Subcutaneous abdominal adipose tissue (tissue), 5 donors: ENCODE results near the gene CBX6.

Experiments used
- H3K27ac ChIP-seq: one replicate; pipeline ENCODE4 v1.7.0; 2013; ENCODE audit warnings: low read depth, mild to moderate bottlenecking, inconsistent platforms, low read length, moderate library complexity
- H3K27me3 ChIP-seq, 5 donors: one replicate each; pipeline ENCODE4 v1.7.0; 2013; ENCODE audit warnings: low read length in 5 of 5, inconsistent platforms in 1 of 5; ENCODE audit not compliant: control insufficient read depth in 5 of 5, insufficient read depth in 4 of 5
- H3K36me3 ChIP-seq, 5 donors: one replicate each; pipeline ENCODE4 v1.7.0; 2013; ENCODE audit warnings: low read length in 5 of 5; ENCODE audit not compliant: control insufficient read depth in 5 of 5, insufficient read depth in 5 of 5
- H3K4me1 ChIP-seq, 5 donors: one replicate each; pipeline ENCODE4 v1.7.0; 2013; ENCODE audit warnings: low read length in 5 of 5, mild to moderate bottlenecking in 3 of 5, moderate library complexity in 1 of 5; ENCODE audit not compliant: control insufficient read depth in 5 of 5, insufficient read depth in 5 of 5
- H3K4me3 ChIP-seq, 5 donors: one replicate each; pipeline ENCODE4 v1.7.0; 2013; ENCODE audit warnings: low read length in 5 of 5, low read depth in 1 of 5
- H3K9ac ChIP-seq, 5 donors: one replicate each; pipeline ENCODE4 v1.7.0; 2013; ENCODE audit warnings: low read length in 5 of 5, mild to moderate bottlenecking in 4 of 5, moderate library complexity in 3 of 5
- H3K9me3 ChIP-seq, 5 donors: one replicate each; pipeline ENCODE4 v1.7.0; 2013; ENCODE audit warnings: low read length in 5 of 5; ENCODE audit not compliant: control insufficient read depth in 5 of 5
- donor health status: healthy.
- donor health status: healthy.
- donor health status: healthy.
- donor health status: healthy.
- donor health status: healthy.

CBX6 gene

DNA sequence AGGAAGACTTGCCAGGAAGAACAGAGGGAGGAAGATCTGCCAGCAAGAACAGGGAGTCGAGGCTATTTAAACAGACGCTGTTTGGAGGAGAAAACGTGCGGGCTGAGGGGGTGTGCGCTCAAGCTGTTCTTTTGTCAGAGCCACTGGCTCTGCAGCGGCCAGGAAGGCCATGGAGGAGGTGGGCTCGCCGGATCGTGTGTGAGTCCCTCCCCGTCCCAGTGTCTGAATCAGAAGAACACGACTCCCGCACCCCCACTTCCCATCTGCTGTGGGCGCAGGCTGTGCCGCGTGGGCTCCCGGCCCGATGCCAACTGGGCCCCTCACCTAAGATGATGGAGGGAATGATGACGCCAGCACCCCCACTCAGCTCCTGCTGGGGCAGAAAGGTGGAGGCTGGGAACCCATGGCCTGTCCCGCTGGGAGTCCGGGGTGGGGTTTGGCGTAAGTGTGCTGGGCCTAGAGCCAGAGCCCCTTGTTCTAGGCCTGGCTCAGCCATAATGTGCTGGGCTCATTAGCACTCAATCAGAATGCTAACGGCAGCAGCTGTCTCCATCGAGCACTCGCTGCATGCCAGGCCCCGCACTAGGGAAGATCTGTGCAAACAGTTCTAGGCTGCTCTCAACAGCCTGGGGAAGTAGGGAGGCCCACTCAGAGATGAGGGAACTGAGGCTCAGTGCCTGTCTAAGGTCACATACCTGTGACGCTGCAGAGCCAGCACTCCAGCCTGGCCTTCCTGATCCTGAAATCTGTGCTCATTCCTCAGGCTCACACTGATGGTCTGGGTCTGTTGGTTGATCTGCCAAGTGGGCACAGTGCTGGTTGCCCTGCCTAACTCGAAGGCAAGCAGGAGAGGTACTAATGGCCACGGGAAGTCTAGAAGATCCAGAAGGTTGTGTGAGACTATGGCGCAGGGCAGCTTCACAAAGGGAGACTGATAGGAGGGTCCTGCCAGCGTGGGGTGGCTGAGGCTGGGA is 39.7 kb downstream of the CBX6 start:
- Histone ChIP-seq H3K27ac (no peak overlapping the region), H3K9me3 (peaks cover 0 to 4% (median 0%) of the 10 kb centered on the region in 5 donors), H3K4me3 (no peak overlapping the region), H3K4me1 (no peaks in the 10 kb centered on the region), H3K36me3 (no peaks in the 10 kb centered on the region), H3K9ac (no peak overlapping the region), H3K27me3 (peaks cover 9 to 23% (median 18%) of the 10 kb centered on the region in 5 donors)

DNA sequence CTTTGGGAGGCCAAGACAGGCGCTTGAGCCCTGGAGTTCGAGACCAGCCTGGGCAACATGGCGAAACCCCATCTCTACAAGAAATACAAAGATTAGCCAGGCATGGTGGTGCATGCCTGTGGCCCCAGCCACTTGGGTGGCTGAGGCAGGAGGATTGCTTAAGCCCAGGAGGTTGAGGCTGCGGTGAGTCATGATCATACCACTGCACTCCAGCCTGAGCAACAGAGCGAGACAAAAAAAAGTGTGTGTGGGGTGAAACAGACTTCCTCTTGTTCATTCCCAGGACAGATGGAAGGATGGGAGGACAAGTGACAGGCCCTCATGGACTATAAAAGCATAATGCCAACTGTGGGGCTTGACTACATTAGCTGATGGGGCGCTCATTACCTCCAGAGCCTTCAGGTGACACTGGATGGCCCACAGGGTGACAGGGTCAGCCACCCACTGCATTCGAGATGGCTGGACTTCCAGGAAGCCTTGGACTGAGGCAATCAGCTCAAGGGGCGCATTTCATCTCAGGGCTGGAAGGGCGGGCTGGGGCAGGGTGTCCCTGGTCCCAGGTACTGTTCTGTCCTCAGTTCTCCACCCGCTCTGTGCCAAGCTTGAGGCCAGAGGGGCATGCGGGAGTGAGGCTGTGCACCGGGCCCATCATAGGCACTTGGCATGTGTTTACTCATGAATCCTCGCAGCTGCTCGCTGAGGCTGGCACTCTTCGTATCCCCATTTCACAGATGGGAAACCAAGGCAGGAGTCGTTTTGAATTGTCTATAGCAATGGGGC is 40.7 kb downstream of the CBX6 start:
- Histone ChIP-seq H3K4me1 (no peaks in the 10 kb centered on the region), H3K9me3 (peaks cover 0 to 4% (median 0%) of the 10 kb centered on the region in 5 donors), H3K27ac (no peak overlapping the region), H3K36me3 (no peaks in the 10 kb centered on the region), H3K27me3 (peaks cover 9 to 18% (median 15%) of the 10 kb centered on the region in 5 donors), H3K4me3 (no peak overlapping the region), H3K9ac (no peak overlapping the region)

DNA sequence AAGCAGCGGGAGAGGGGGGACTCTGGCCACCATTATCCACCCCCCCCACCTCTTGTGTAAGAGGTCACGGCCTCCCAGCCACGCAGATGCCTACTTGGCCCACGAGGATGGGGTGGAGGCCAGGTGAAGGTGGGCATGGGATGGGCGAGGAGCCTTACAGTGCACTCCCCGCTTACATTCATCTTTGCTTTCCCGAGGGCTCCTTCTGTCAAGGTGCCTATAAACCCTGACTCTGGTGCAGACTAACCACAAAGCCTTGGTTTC is 41.2 kb downstream of the CBX6 start:
- H3K27me3 ChIP-seq = peaks cover 5 to 15% (median 14%) of the 10 kb centered on the region in 5 donors
- H3K36me3 ChIP-seq = no peaks in the 10 kb centered on the region
- no peaks in the 10 kb centered on the region for H3K4me1 ChIP-seq
- no peak overlapping the region for H3K4me3 ChIP-seq
- no peak overlapping the region for H3K27ac ChIP-seq
- peaks cover 0 to 4% (median 0%) of the 10 kb centered on the region in 5 donors for H3K9me3 ChIP-seq
- H3K9ac ChIP-seq = no peak overlapping the region

DNA sequence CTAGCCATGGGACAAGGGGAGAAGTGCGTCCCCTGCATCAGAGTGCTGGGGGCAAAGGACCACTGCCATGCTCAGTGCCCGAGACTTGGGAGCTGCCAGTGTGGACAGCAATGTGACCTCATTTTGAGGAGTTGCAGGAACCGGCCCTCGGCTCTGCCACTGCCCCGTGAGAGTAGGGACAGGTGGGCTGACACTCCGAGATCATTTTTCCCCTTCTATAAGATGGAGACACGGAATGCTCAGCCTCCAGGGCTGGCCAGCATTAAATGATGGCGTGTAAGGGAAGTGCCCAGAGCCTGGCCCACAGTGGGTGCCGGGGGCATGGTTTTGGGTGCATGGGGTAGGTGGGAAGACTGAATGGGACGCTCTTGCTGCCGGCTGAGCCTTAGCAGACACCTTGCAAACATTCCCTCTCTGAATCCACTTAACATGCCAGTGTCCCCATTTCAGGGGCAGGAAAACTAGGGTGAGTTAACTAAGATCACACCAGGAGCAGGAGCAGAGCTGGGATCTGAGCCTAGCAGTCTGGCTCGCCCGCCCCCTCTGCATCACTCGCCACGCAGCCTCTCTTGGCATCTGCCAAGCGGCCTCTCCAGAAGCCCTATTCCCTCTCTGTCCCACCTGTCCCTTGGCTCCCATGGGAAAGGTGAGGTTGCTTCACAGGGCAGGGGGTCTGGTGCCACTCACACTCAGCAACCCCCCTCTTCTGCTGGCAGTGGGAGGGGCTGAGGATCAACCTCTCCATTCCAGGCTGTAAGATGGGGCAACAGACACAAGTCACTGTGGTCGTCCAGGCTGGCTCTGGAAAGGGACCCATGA is 41.8 kb downstream of the CBX6 start:
- Histone ChIP-seq H3K36me3 (no peaks in the 10 kb centered on the region), H3K9ac (no peak overlapping the region), H3K27me3 (peaks cover 0 to 13% (median 12%) of the 10 kb centered on the region in 5 donors), H3K9me3 (peaks cover 0 to 4% (median 0%) of the 10 kb centered on the region in 5 donors), H3K27ac (no peak overlapping the region), H3K4me1 (no peaks in the 10 kb centered on the region), H3K4me3 (no peak overlapping the region)

DNA sequence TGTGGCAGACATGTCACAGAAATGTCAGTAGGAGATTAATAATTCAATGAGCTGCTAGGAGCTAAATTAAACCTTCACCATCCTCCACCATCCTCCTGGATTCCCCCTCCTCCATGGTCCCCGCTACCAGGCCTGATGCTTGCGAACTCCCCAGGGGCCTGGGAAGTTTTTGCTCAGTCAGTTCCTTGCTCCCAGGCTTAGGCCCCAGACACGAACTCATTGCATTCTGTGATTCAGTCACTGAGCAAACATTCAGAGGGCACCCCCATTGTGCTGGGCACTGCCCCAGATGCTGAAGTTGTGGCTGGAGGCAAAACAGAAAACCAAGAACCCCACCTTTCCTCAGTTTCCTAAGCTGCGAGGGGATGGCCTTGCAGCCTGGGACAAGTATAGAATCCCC is 42.5 kb downstream of the CBX6 start:
- Histone ChIP-seq H3K36me3 (no peaks in the 10 kb centered on the region), H3K4me3 (no peak overlapping the region), H3K9ac (no peak overlapping the region), H3K9me3 (peaks cover 0 to 4% (median 0%) of the 10 kb centered on the region in 5 donors), H3K27ac (no peak overlapping the region), H3K27me3 (peaks cover 0 to 11% (median 6%) of the 10 kb centered on the region in 5 donors), H3K4me1 (no peaks in the 10 kb centered on the region)

DNA sequence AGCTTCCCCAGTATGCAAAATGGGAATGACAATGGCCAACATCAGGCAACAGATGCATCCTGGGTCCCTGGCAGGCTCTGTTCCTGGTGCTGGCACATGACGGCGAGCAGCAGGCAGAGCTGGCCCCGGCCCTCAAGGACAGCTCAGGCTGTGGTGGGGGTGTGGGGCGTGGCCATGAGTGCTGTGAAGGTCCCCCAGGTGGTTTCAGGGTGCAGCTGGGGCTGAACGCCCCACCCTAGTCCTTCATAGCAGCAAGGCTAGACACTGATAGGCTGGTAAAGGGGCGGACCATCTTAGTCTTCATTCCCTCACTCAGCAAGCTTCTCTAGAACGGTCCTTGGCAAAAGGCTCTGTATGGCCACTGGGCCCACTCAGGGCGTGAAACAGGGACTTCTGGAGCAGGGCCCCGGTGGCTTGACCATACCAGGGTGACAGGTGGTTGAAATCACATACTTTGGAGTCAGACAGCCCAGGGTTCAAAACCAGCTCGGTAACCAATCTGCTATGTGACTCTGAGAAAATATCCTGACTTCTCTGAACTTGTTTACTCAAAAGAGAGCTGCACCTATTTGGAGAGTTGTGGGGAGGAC is 43.3 kb downstream of the CBX6 start:
- Histone ChIP-seq H3K9ac (no peak overlapping the region), H3K27ac (no peak overlapping the region), H3K4me3 (no peak overlapping the region), H3K9me3 (peaks cover 0 to 4% (median 0%) of the 10 kb centered on the region in 5 donors), H3K4me1 (no peaks in the 10 kb centered on the region), H3K27me3 (peaks cover 0 to 9% (median 6%) of the 10 kb centered on the region in 5 donors), H3K36me3 (no peaks in the 10 kb centered on the region)

DNA sequence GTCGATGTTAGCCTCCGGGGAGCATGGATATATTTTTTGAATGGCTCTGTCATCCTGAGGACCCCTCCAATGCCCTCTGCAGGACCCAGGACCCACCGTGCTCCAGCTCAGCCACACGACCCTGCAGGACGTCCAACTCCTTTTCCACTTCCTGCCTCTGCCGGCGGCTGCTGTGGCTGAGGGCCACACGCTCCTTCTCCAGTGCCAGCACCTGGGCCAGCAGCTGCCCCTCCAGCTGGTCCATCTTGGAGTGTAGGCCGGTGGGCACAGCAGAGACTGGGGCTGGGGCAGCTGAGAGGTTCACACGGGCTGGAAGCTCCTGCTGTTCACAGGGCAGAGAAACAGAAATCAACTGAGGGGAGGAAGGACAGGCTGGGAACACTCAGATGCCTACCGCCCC is 43.8 kb downstream of the CBX6 start:
- Histone ChIP-seq H3K9me3 (peaks cover 0 to 4% (median 0%) of the 10 kb centered on the region in 5 donors), H3K27ac (no peak overlapping the region), H3K4me1 (no peaks in the 10 kb centered on the region), H3K4me3 (no peak overlapping the region), H3K9ac (no peak overlapping the region), H3K36me3 (no peaks in the 10 kb centered on the region), H3K27me3 (peaks cover 0 to 7% (median 6%) of the 10 kb centered on the region in 5 donors)

DNA sequence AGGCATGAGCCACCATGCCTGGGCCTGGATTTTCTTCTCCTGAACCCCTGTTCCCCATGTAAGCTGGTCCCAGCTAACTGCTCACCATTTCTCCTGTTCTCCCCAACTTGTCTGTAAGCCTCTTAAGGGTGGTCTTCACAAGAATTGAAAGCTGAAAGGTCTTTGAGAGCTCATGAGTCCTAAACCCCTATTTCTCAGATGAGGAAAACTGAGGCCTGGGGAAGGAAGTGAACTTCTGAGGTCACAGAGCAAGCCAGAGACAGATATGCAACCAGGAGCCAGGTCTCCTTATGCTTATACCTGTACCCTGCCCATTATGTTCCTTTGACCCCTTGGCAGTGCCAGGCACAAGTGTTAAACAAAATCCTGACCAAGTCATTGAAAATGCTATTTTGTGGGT is 44.5 kb downstream of the CBX6 start:
- Histone ChIP-seq H3K27me3 (peaks cover 0 to 4% (median 0%) of the 10 kb centered on the region in 5 donors), H3K9me3 (peaks cover 0 to 4% (median 0%) of the 10 kb centered on the region in 5 donors), H3K4me1 (no peaks in the 10 kb centered on the region), H3K9ac (no peak overlapping the region), H3K27ac (no peak overlapping the region), H3K36me3 (no peaks in the 10 kb centered on the region), H3K4me3 (no peak overlapping the region)

DNA sequence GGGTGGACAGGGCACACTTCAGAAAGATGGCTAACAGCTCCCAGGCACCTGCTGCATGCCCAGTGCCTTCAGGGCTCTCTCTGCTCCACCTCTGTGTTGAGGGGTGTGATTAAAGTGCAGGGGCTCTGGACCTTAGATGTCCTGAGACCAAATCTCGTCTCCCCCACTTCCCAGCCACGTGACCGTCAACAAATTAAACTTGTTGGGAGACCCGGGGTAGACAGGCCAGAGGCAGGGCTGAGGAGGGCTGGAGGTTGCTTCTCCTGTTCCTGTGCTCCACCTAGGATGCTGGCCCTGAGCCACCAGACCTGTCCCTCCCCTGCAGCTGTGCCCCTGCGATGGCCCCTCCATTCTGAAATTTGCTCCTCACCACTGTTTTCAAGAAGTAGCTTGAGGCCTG is 45.2 kb downstream of the CBX6 start:
- Histone ChIP-seq H3K27me3 (peaks cover 0 to 4% (median 0%) of the 10 kb centered on the region in 5 donors), H3K27ac (no peak overlapping the region), H3K36me3 (no peaks in the 10 kb centered on the region), H3K4me1 (no peaks in the 10 kb centered on the region), H3K9ac (no peak overlapping the region), H3K9me3 (peaks cover 0 to 4% (median 0%) of the 10 kb centered on the region in 5 donors), H3K4me3 (no peak overlapping the region)
